GM21576 (cell line): ENCODE data around the gene FBXO21.
"Not testable (repeated sequence)": the region's sequence is repeated elsewhere in the genome, so short reads cannot be mapped to it uniquely, and the experiment has no call there.

Experiments used
- ATAC-seq: cut with Tn5 transposase; IDR thresholded peaks from one replicate; pipeline ENCODE4 v1.9.1; 2021; ENCODE audit warnings: mild to moderate bottlenecking, moderate library complexity; ENCODE audit not compliant: unreplicated experiment

The FBXO21 gene

GRCh38 chr12:117111821-117112595, 78.3 kb downstream of the FBXO21 start:
- no peak for ATAC-seq

- no peak for ATAC-seq
Observed at GRCh38 chr12:117111386-117111785, 78.9 kb downstream of the FBXO21 start.

- no peak for ATAC-seq
Observed at GRCh38 chr12:117109943-117110635, 80.2 kb downstream of the FBXO21 start.

- no peak for ATAC-seq
Observed at GRCh38 chr12:117105902-117106301, 84.4 kb downstream of the FBXO21 start.

GRCh38 chr12:117104003-117104402, 86.3 kb downstream of the FBXO21 start:
- ATAC-seq, result not testable (repeated sequence)

- ATAC-seq, result no peak
Observed at GRCh38 chr12:117102800-117103181, 87.5 kb downstream of the FBXO21 start.

GRCh38 chr12:117101953-117102799, 88.1 kb downstream of the FBXO21 start:
- ATAC-seq, result no peak

- ATAC-seq, result no peak
Observed at GRCh38 chr12:117100851-117101673, 89.2 kb downstream of the FBXO21 start.

GRCh38 chr12:117100251-117100650, 90.0 kb downstream of the FBXO21 start:
- ATAC-seq, result no peak

GRCh38 chr12:117098361-117099217, 91.7 kb downstream of the FBXO21 start:
- ATAC-seq, result peak; percentile 38

GRCh38 chr12:117098024-117098360, 92.3 kb downstream of the FBXO21 start:
- no peak for ATAC-seq

- ATAC-seq, result no peak
Observed at GRCh38 chr12:117097159-117097558, 93.1 kb downstream of the FBXO21 start.

GRCh38 chr12:117096501-117097042, 93.7 kb downstream of the FBXO21 start:
- ATAC-seq, result no peak

- ATAC-seq, result not testable (repeated sequence)
Observed at GRCh38 chr12:117095191-117095590, 95.1 kb downstream of the FBXO21 start.

- ATAC-seq, result no peak
Observed at GRCh38 chr12:117093918-117094630, 96.2 kb downstream of the FBXO21 start.

- no peak for ATAC-seq
Observed at GRCh38 chr12:117093431-117093830, 96.8 kb downstream of the FBXO21 start.

- ATAC-seq, result no peak
Observed at GRCh38 chr12:117092886-117093285, 97.4 kb downstream of the FBXO21 start.

- no peak for ATAC-seq
Observed at GRCh38 chr12:117092511-117092780, 97.8 kb downstream of the FBXO21 start.
